SU-DHL-6 (cell line): ENCODE data around the gene DUOX2.
"Not testable (repeated sequence)": the region's sequence is repeated elsewhere in the genome, so short reads cannot be mapped to it uniquely, and the experiment has no call there.

Source experiments
- H2AFZ ChIP-seq: fragments of 200-600 bp; sonication (generic); 2 replicates; pipeline ENCODE4 v1.6.1; 2014; ENCODE audit warnings: low read depth, mild to moderate bottlenecking, moderate library complexity, mixed read lengths, antibody characterized with exemption, low read length; ENCODE audit not compliant: severe bottlenecking
- H3F3A ChIP-seq: fragments of 200-600 bp; shearing (Covaris generic); 2 replicates; pipeline ENCODE4 v1.6.0; 2016; ENCODE audit warnings: antibody characterized with exemption, mild to moderate bottlenecking; ENCODE audit not compliant: insufficient read depth
- H3K27ac ChIP-seq: fragments of 200-600 bp; sonication (generic); 2 replicates; pipeline ENCODE4 v1.5.1; 2016; ENCODE audit warnings: low read depth, mild to moderate bottlenecking, low read length, moderate library complexity, mixed read lengths
- H3K27me3 ChIP-seq: fragments of 200-600 bp; sonication (generic), shearing (Covaris generic); 2 replicates; pipeline ENCODE4 v1.6.0; 2014; ENCODE audit warnings: mild to moderate bottlenecking, low read length
- H3K36me3 ChIP-seq: fragments of 200-600 bp; sonication (generic); 2 replicates; pipeline ENCODE4 v1.6.1; 2014; ENCODE audit warnings: mild to moderate bottlenecking, low read length, mixed read lengths
- H3K4me2 ChIP-seq: fragments of 300-600, 200-600 bp; shearing (Covaris generic), sonication (generic); 2 replicates; pipeline ENCODE4 v1.6.0; 2014; ENCODE audit warnings: low read length, low read depth, mild to moderate bottlenecking; ENCODE audit not compliant: poor library complexity, severe bottlenecking
- H3K4me3 ChIP-seq: fragments of 200-600 bp; sonication (generic); 2 replicates; pipeline ENCODE4 v1.5.1; 2014; ENCODE audit warnings: antibody characterized with exemption, low read length, mild to moderate bottlenecking, mixed read lengths; ENCODE audit not compliant: insufficient read depth, poor library complexity, severe bottlenecking
- H3K79me2 ChIP-seq: fragments of 200-600 bp; sonication (generic); 2 replicates; pipeline ENCODE4 v1.6.1; 2014; ENCODE audit warnings: mild to moderate bottlenecking, low read length, moderate library complexity; ENCODE audit not compliant: insufficient read depth
- H3K9ac ChIP-seq: fragments of 200-600 bp; sonication (generic); 2 replicates; pipeline ENCODE4 v1.7.0; 2014; ENCODE audit warnings: mild to moderate bottlenecking, low read length
- H3K9me2 ChIP-seq: fragments of 200-600 bp; sonication (generic); replicated peaks from 2 replicates; pipeline ENCODE4 v1.6.1; 2014; ENCODE audit warnings: low read length; ENCODE audit not compliant: insufficient read depth
- H3K9me3 ChIP-seq: fragments of 200-600 bp; sonication (generic); 2 replicates; pipeline ENCODE4 v1.6.1; 2014; ENCODE audit warnings: low read length, mixed read lengths; ENCODE audit not compliant: insufficient read depth
- H4K20me1 ChIP-seq: fragments of 200-600 bp; sonication (generic); 2 replicates; pipeline ENCODE4 v1.6.1; 2014; ENCODE audit warnings: low read depth, mild to moderate bottlenecking, antibody characterized with exemption, low read length, moderate library complexity, mixed read lengths
- CTCF ChIP-seq: fragments of 200-600 bp; sonication (generic); IDR thresholded peaks from one replicate; pipeline ENCODE4 v1.5.1; 2017; ENCODE audit warnings: antibody characterized with exemption, mild to moderate bottlenecking, low read length, moderate library complexity; ENCODE audit not compliant: insufficient read depth, poor library complexity, severe bottlenecking
- EZH2phosphoT487 ChIP-seq: fragments of 200-600 bp; sonication (generic), shearing (Covaris generic); conservative IDR thresholded peaks from 2 replicates; pipeline ENCODE4 v1.6.1; 2018; ENCODE audit warnings: mild to moderate bottlenecking, antibody characterized with exemption, low read length, moderate library complexity, mixed read lengths

Gene DUOX2

GRCh38 chr15:45073602-45074001, 40.4 kb downstream of the DUOX2 start:
- not testable (repeated sequence) for H3K27ac ChIP-seq, H3K36me3 ChIP-seq, H3K4me3 ChIP-seq, H3F3A ChIP-seq, H3K27me3 ChIP-seq, H3K9me3 ChIP-seq, H3K9ac ChIP-seq, H3K4me2 ChIP-seq, H4K20me1 ChIP-seq, H2AFZ ChIP-seq, H3K9me2 ChIP-seq, H3K79me2 ChIP-seq

GRCh38 chr15:45069942-45070360, 44.0 kb downstream of the DUOX2 start:
- not testable (repeated sequence) for H2AFZ ChIP-seq, H3F3A ChIP-seq

GRCh38 chr15:45064386-45064785, 49.6 kb downstream of the DUOX2 start:
- no peak for TF ChIP-seq EZH2phosphoT487
- no peak for TF ChIP-seq CTCF
- Histone ChIP-seq H3K4me3 (no peak overlapping the region), H3K27ac (no peak overlapping the region), H3K4me2 (no peak overlapping the region), H3F3A (no peaks in the 10 kb centered on the region), H3K9me3 (no peaks in the 10 kb centered on the region), H2AFZ (no peak overlapping the region), H3K9ac (no peak overlapping the region), H3K27me3 (no peaks in the 10 kb centered on the region), H3K9me2 (no peaks in the 10 kb centered on the region), H3K36me3 (no peaks in the 10 kb centered on the region), H3K79me2 (no peaks in the 10 kb centered on the region), H4K20me1 (no peaks in the 10 kb centered on the region)

More at GRCh38 chr15:45069942-45070360, 44.0 kb downstream of the DUOX2 start:
- not testable (repeated sequence) for H4K20me1 ChIP-seq, H3K4me3 ChIP-seq, H3K4me2 ChIP-seq, H3K9me2 ChIP-seq, H3K27ac ChIP-seq, H3K27me3 ChIP-seq, H3K36me3 ChIP-seq, H3K9me3 ChIP-seq, H3K79me2 ChIP-seq, H3K9ac ChIP-seq

- H3K27ac ChIP-seq, H3K36me3 ChIP-seq, H2AFZ ChIP-seq, H3K27me3 ChIP-seq, H3F3A ChIP-seq, H3K79me2 ChIP-seq, H3K9ac ChIP-seq, H4K20me1 ChIP-seq, H3K9me3 ChIP-seq, H3K4me2 ChIP-seq, H3K4me3 ChIP-seq, H3K9me2 ChIP-seq: not testable (repeated sequence)
Measured at GRCh38 chr15:45062301-45062700, 51.7 kb downstream of the DUOX2 start.

GRCh38 chr15:45058690-45059675, 55.0 kb downstream of the DUOX2 start:
- H3K9me3 ChIP-seq, H2AFZ ChIP-seq, H3K27ac ChIP-seq, H3K79me2 ChIP-seq, H3F3A ChIP-seq, H3K4me3 ChIP-seq, H3K9ac ChIP-seq, H4K20me1 ChIP-seq, H3K27me3 ChIP-seq, H3K9me2 ChIP-seq, H3K4me2 ChIP-seq, H3K36me3 ChIP-seq: not testable (repeated sequence)

GRCh38 chr15:45052676-45053075, 61.3 kb downstream of the DUOX2 start:
- H3K27ac ChIP-seq, H2AFZ ChIP-seq, H3K9ac ChIP-seq, H3K79me2 ChIP-seq, H3K4me2 ChIP-seq, H3K27me3 ChIP-seq, H3K9me2 ChIP-seq, H3K36me3 ChIP-seq, H3K4me3 ChIP-seq, H4K20me1 ChIP-seq, H3F3A ChIP-seq: not testable (repeated sequence)
- H3K9me3 ChIP-seq, result peaks cover 26% of the 10 kb centered on the region; the same call in 1 of the 2 replicates
